Measurements from ENCODE around the gene PSME3IP1. TPM values are rescaled to one million over a fixed set of nuclear protein-coding genes. Genes with fewer than 3 reads are reported as not detected.

The PSME3IP1 gene
- total RNA-seq = 100 to 1,000 TPM; 109 to 159 (median 140) TPM
- polyA plus RNA-seq = 10 to 100 TPM; 76.3 to 84.7 TPM
- total RNA-seq = 95.7 reads per million, percentile 84 among the genes with 10 or more reads in this experiment

GRCh38 chr16:57185945-57186871 lies at the start of gene PSME3IP1, which contains the start of gene RSPRY1:
Gene PSME3IP1 (minus strand): TSS chr16:57186039. CDS start chr16:57173854, 12,185 bp downstream.
Gene RSPRY1 (plus strand): TSS chr16:57186329. CDS start chr16:57204659, 18,330 bp downstream.
- H3K4me3 Mint-ChIP-seq = peak within 1 kb of the TSS; percentile 93 to 100 (median 98)
- POLR2A ChIA-PET = interaction anchor here (0.6 to 2.4 kb wide), 32 partner anchors 11 to 734 kb away, joined by 3 to 20 read pairs (median 3); partner anchors contain the start of genes ARL2BP, CIAPIN1, COQ9 and CPNE2
- H3K27me3 Mint-ChIP-seq = peaks cover 0 to 3% (median 0%) of the 10 kb centered on the region in 5 donors
- H3K36me3 ChIP-seq (ENCODE audit: control insufficient read depth in 2 of 3, insufficient read depth in 3 of 3, low read length in 3 of 3) = peaks cover 0 to 12% (median 0%) of the 10 kb centered on the region in 3 experiments
- peaks cover 41 to 77% (median 59%) of the 10 kb centered on the region in 7 donors for H3K4me1 Mint-ChIP-seq
- no peaks in the 10 kb centered on the region for H3K9me3 ChIP-seq (ENCODE audit: control insufficient read depth in 2 of 3, low read length in 3 of 3)
- no peaks in the 10 kb centered on the region for H3K27me3 ChIP-seq (ENCODE audit: control insufficient read depth in 2 of 2, insufficient read depth in 2 of 2, low read length in 2 of 2)
- peak within 1 kb of the TSS; percentile 95 for H3K4me3 ChIP-seq (ENCODE audit: low read length)
- peaks cover 0 to 5% (median 0%) of the 10 kb centered on the region in 5 donors for H3K36me3 Mint-ChIP-seq
- peak within 1 kb of the TSS; percentile 93 to 99 (median 95) for H3K27ac Mint-ChIP-seq
- CTCF ChIA-PET = interaction anchor here (0.6 to 1.1 kb wide), 5 partner anchors 103 to 338 kb away, joined by 3 read pairs; no protein-coding TSS in a partner anchor
- intact Hi-C loops (cut with micrococcal nuclease) = loop anchor here (1.0 to 10.0 kb wide), 19 partner anchors 57 to 1209 kb away; partner anchors contain the start of genes CIAPIN1 (in 2 of the 2), COQ9 (in 2 of the 2), HERPUD1 (in 2 of the 2) and ARL2BP (in 1 of the 2)
- H3K27ac ChIP-seq (ENCODE audit: low read depth, low read length) = peak within 1 kb of the TSS; percentile 94
- H3K9me3 Mint-ChIP-seq = peaks cover 0 to 4% (median 0%) of the 10 kb centered on the region in 11 donors
- H3K4me1 ChIP-seq (ENCODE audit: control insufficient read depth in 2 of 2, insufficient read depth in 2 of 2, low read length in 2 of 2) = peaks cover 20 to 24% of the 10 kb centered on the region in 2 donors
- DNase-seq = peak; percentile 86 to 100 (median 99)
- peak; percentile 92 for ATAC-seq

- Mint-ChIP-seq H3K4me3 (no peak overlapping the region), H3K9me3 (no peaks in the 10 kb centered on the region), H3K27ac (peak overlapping the region in 5 of 9 donors; percentile 17 to 66 (median 36)), H3K27me3 (no peaks in the 10 kb centered on the region), H3K36me3 (peaks cover 20 to 60% (median 35%) of the 10 kb centered on the region in 5 donors), H3K4me1 (peaks cover 0 to 7% (median 0%) of the 10 kb centered on the region in 7 donors)
- Histone ChIP-seq H3K27ac (ENCODE audit: low read depth, low read length) (no peak overlapping the region), H3K9me3 (ENCODE audit: control insufficient read depth in 2 of 3, low read length in 3 of 3) (no peaks in the 10 kb centered on the region), H3K4me1 (ENCODE audit: control insufficient read depth in 2 of 2, insufficient read depth in 2 of 2, low read length in 2 of 2) (no peaks in the 10 kb centered on the region), H3K36me3 (ENCODE audit: control insufficient read depth in 2 of 3, insufficient read depth in 3 of 3, low read length in 3 of 3) (peaks cover 29 to 65% (median 30%) of the 10 kb centered on the region in 3 experiments), H3K4me3 (ENCODE audit: low read length) (no peak overlapping the region), H3K27me3 (ENCODE audit: control insufficient read depth in 2 of 2, insufficient read depth in 2 of 2, low read length in 2 of 2) (no peaks in the 10 kb centered on the region)
- POLR2A ChIA-PET = no interaction called here
- CTCF ChIA-PET = interaction anchor here (0.6 to 0.8 kb wide), 3 partner anchors 11 to 180 kb away, joined by 3 to 4 read pairs (median 3); no protein-coding TSS in a partner anchor
- DNase-seq = no peak
- intact Hi-C loops (cut with micrococcal nuclease) = no loop called here
- peak; percentile 52 for ATAC-seq
These were observed 49.5 kb upstream of the PSME3IP1 start for GRCh38 chr16:57235128-57236021.

DNA sequence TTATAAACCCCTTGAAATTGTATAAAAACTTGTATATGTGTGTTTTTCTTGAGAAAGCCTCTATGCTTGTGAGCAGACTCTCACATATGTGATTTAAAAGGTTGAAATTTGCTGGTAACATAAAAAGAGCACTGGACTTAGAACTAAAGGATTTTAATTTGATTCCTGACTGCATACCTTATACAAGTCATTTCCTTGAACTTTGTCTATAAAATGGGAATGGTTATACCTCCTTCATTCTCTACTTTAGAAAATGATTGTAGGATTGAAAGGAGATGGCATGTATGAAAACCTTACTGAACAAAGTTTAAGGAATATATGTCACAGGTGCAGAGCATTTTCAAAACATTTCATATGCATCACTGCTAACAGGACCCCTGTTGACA lies 48.9 kb upstream of the PSME3IP1 start:
- Mint-ChIP-seq H3K27me3 (no peaks in the 10 kb centered on the region), H3K9me3 (no peaks in the 10 kb centered on the region), H3K36me3 (peaks cover 20 to 63% (median 37%) of the 10 kb centered on the region in 5 donors), H3K4me3 (no peak overlapping the region), H3K27ac (peak overlapping the region in 1 of 9 donors; percentile 73), H3K4me1 (peaks cover 0 to 7% (median 0%) of the 10 kb centered on the region in 7 donors)
- peaks cover 30 to 69% (median 30%) of the 10 kb centered on the region in 3 experiments for H3K36me3 ChIP-seq (ENCODE audit: control insufficient read depth in 2 of 3, insufficient read depth in 3 of 3, low read length in 3 of 3)
- H3K27me3 ChIP-seq (ENCODE audit: control insufficient read depth in 2 of 2, insufficient read depth in 2 of 2, low read length in 2 of 2) = no peaks in the 10 kb centered on the region
- H3K4me3 ChIP-seq (ENCODE audit: low read length) = no peak overlapping the region
- H3K4me1 ChIP-seq (ENCODE audit: control insufficient read depth in 2 of 2, insufficient read depth in 2 of 2, low read length in 2 of 2) = no peaks in the 10 kb centered on the region
- no peak for DNase-seq
- ChIA-PET CTCF (no interaction called here), POLR2A (no interaction called here)
- no peak for ATAC-seq
- H3K27ac ChIP-seq (ENCODE audit: low read depth, low read length) = no peak overlapping the region
- H3K9me3 ChIP-seq (ENCODE audit: control insufficient read depth in 2 of 3, low read length in 3 of 3) = no peaks in the 10 kb centered on the region
- intact Hi-C loops (cut with micrococcal nuclease) = no loop called here

DNA sequence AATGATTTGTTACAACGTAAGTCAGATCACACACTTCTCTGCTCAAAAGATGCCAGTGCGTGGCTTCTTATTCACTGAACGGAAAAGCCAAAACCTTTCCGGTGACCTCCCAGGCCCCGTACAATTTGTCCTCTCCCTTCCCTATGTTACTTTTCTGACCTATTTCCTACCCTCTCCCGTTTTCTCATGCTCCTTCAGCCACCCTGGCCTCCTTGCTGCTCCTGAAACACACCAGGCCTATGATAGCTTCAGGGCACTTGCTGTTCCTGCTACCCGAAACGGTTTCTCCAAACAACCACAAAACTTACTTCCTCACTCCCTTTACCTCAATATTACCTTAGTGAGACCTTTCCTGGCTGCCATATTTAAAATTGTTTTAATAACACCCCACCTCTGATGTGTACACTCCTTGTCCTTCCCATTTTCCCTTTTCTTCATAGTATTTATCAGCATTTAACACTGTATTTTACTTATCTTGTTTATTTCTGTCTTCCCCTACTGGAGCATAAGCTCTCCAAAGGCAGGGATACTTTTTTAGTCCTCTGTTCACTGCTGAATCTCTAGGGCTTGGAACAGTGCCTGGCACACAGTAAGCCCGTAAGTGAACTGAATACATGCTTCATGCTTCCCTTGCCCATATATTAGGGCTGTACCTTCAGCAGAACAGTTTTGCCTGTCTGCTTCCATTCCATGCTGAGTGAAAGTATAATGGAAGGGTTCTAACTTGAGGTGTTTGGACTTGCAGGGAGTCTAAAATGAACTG lies 48.3 kb upstream of the PSME3IP1 start:
- DNase-seq = no peak
- H3K4me3 ChIP-seq (ENCODE audit: low read length) = no peak overlapping the region
- H3K36me3 ChIP-seq (ENCODE audit: control insufficient read depth in 2 of 3, insufficient read depth in 3 of 3, low read length in 3 of 3) = peaks cover 30 to 72% (median 30%) of the 10 kb centered on the region in 3 experiments
- Mint-ChIP-seq H3K27ac (peak overlapping the region in 4 of 9 donors; percentile 21 to 74 (median 53)), H3K4me3 (no peak overlapping the region), H3K36me3 (peaks cover 20 to 60% (median 37%) of the 10 kb centered on the region in 5 donors), H3K4me1 (peaks cover 0 to 7% (median 0%) of the 10 kb centered on the region in 7 donors), H3K9me3 (no peaks in the 10 kb centered on the region), H3K27me3 (no peaks in the 10 kb centered on the region)
- ChIA-PET CTCF (no interaction called here), POLR2A (no interaction called here)
- H3K4me1 ChIP-seq (ENCODE audit: control insufficient read depth in 2 of 2, insufficient read depth in 2 of 2, low read length in 2 of 2) = no peaks in the 10 kb centered on the region
- H3K27ac ChIP-seq (ENCODE audit: low read depth, low read length) = no peak overlapping the region
- H3K27me3 ChIP-seq (ENCODE audit: control insufficient read depth in 2 of 2, insufficient read depth in 2 of 2, low read length in 2 of 2) = no peaks in the 10 kb centered on the region
- H3K9me3 ChIP-seq (ENCODE audit: control insufficient read depth in 2 of 3, low read length in 3 of 3) = no peaks in the 10 kb centered on the region
- intact Hi-C loops (cut with micrococcal nuclease) = no loop called here
- no peak for ATAC-seq

DNA sequence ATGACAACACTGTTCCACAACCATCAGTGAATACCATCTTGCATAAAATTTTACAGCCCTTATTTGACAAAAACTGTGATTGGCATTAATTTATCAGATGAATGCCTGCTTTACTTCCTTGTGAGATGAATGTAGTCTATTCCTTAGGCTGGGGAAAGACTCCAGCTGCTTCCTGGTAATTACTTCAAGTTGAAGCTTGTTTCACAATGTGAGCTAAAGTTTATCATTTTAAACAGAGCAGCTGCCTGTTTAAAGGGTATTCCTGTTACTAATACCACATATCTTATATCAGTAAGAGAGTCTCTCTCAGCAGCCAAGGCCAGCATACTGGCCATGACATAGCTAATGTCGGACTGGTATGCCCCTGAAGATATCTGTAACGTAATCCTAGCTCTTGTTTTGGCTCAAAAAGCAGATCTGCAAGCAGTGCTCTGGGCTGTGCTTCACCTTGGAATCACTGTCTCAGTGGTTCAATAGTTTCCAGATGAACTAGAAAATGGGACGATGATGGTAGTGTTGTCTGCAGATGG lies 46.0 kb upstream of the PSME3IP1 start:
- CTCF ChIA-PET = no interaction called here
- intact Hi-C loops (cut with micrococcal nuclease) = no loop called here
- ATAC-seq = no peak
- Histone ChIP-seq H3K36me3 (ENCODE audit: control insufficient read depth in 2 of 3, insufficient read depth in 3 of 3, low read length in 3 of 3) (peaks cover 36 to 85% (median 36%) of the 10 kb centered on the region in 3 experiments), H3K27me3 (ENCODE audit: control insufficient read depth in 2 of 2, insufficient read depth in 2 of 2, low read length in 2 of 2) (no peaks in the 10 kb centered on the region), H3K4me1 (ENCODE audit: control insufficient read depth in 2 of 2, insufficient read depth in 2 of 2, low read length in 2 of 2) (no peaks in the 10 kb centered on the region), H3K27ac (ENCODE audit: low read depth, low read length) (no peak overlapping the region), H3K4me3 (ENCODE audit: low read length) (no peak overlapping the region), H3K9me3 (ENCODE audit: control insufficient read depth in 2 of 3, low read length in 3 of 3) (no peaks in the 10 kb centered on the region)
- DNase-seq = no peak
- no peak overlapping the region for H3K27ac Mint-ChIP-seq
- H3K27me3 Mint-ChIP-seq = no peaks in the 10 kb centered on the region
- POLR2A ChIA-PET = no interaction called here
- peaks cover 0 to 7% (median 0%) of the 10 kb centered on the region in 7 donors for H3K4me1 Mint-ChIP-seq
- no peaks in the 10 kb centered on the region for H3K9me3 Mint-ChIP-seq
- no peak overlapping the region for H3K4me3 Mint-ChIP-seq
- H3K36me3 Mint-ChIP-seq = peaks cover 26 to 59% (median 44%) of the 10 kb centered on the region in 5 donors

Measured in naive thymus-derived CD4-positive, alpha-beta T cell (primary cell).